Neural progenitor cell (in vitro differentiated cells): ENCODE data around the gene SLC38A9.

Experiments used
- EZH2phosphoT487 ChIP-seq: fragments of 200-600 bp; sonication (generic); IDR thresholded peaks from 2 replicates; pipeline ENCODE4 v1.6.1; 2017; ENCODE audit warnings: antibody characterized with exemption
- TF ChIP-seq, protein P1 (sequence below): fragments of 200-600 bp; sonication (generic); IDR thresholded peaks from 2 replicates; pipeline ENCODE4 v1.5.1; 2017; ENCODE audit warnings: antibody characterized with exemption, mild to moderate bottlenecking

DNA sequence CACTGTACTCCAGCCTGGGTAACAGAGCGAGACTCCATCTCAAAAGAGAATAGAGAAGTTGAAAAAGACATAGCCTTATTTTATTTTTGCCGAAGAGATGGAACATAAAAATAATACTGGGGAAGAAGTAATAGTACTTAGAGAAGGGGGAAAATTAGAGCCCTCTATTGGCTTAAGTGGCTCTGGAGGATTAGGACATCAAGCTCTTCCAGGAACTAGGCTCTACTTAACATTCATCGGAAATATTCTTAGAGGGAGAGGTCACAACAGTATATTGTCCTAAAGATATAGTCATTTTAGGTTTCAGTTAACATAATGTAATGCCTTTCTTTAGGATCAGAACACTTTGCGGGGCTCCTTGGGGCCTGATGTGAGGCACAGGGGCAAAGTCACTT lies 91.4 kb downstream of the SLC38A9 start:
- TF ChIP-seq, protein P1, sequence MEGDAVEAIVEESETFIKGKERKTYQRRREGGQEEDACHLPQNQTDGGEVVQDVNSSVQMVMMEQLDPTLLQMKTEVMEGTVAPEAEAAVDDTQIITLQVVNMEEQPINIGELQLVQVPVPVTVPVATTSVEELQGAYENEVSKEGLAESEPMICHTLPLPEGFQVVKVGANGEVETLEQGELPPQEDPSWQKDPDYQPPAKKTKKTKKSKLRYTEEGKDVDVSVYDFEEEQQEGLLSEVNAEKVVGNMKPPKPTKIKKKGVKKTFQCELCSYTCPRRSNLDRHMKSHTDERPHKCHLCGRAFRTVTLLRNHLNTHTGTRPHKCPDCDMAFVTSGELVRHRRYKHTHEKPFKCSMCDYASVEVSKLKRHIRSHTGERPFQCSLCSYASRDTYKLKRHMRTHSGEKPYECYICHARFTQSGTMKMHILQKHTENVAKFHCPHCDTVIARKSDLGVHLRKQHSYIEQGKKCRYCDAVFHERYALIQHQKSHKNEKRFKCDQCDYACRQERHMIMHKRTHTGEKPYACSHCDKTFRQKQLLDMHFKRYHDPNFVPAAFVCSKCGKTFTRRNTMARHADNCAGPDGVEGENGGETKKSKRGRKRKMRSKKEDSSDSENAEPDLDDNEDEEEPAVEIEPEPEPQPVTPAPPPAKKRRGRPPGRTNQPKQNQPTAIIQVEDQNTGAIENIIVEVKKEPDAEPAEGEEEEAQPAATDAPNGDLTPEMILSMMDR: no peak
- TF ChIP-seq EZH2phosphoT487: no peak
